B cell (primary cell): ENCODE measurements around the gene ZMYND15. TPM values are rescaled to one million over a fixed set of nuclear protein-coding genes. Genes with fewer than 3 reads are reported as not detected.

Source experiments
- ATAC-seq: fragments of 200-7000 bp; cut with Tn5 transposase; one replicate; pipeline ENCODE4 v1.10.0; 2021; ENCODE audit warnings: low read depth, mild to moderate bottlenecking, moderate number of reproducible peaks, moderate library complexity
- CTCF ChIA-PET: fragments of 350-600 bp; sonication (Branson Sonifier 250); formaldehyde crosslinking; loops from one replicate; lab custom pipeline; 2021; ENCODE audit warnings: antibody characterized with exemption, inconsistent platforms; lab: Charles Lee
- POLR2A ChIA-PET: fragments of 350-600 bp; sonication (Branson Sonifier 250); formaldehyde crosslinking; loops from one replicate; lab custom pipeline; 2021; ENCODE audit warnings: antibody characterized with exemption; lab: Charles Lee
- DNase-seq: peaks from one replicate; pipeline ENCODE4 v3.0.0; 2013
- H2AFZ ChIP-seq: 2 replicates; pipeline ENCODE4 v1.6.1; 2012; ENCODE audit warnings: mild to moderate bottlenecking, low read depth, low read length; ENCODE audit not compliant: insufficient read depth, poor library complexity, severe bottlenecking
- H3K27ac ChIP-seq, 2 donors: 1 replicate in 1 of 2; 2 replicates in 1 of 2; pipeline ENCODE4 v1.5.1; 2012 to 2013; ENCODE audit warnings: low read length in 2 of 2, mild to moderate bottlenecking in 2 of 2, moderate library complexity in 1 of 2
- H3K27me3 ChIP-seq, 4 experiments: fragments of 200-600 bp in 1 of 4; sonication (generic) in 1 of 4; replicated peaks in 1 of 4; 1 replicate in 2 of 4; 2 replicates in 2 of 4; pipeline versions ENCODE4 v1.6.1 to v1.7.0; 2013 to 2016; ENCODE audit warnings: low read length in 3 of 4, mild to moderate bottlenecking in 2 of 4, mixed read lengths in 1 of 4, moderate library complexity in 1 of 4; ENCODE audit not compliant: insufficient read depth in 4 of 4, control insufficient read depth in 3 of 4; ENCODE audit errors: control extremely low read depth in 1 of 4
- H3K36me3 ChIP-seq, 2 experiments: replicated peaks in 1 of 2; 1 replicate in 1 of 2; 2 replicates in 1 of 2; pipeline versions ENCODE4 v1.6.1 to v1.7.1; 2013; ENCODE audit warnings: low read length in 1 of 2; ENCODE audit not compliant: insufficient read depth in 2 of 2, control insufficient read depth in 1 of 2; ENCODE audit errors: control extremely low read depth in 1 of 2, extremely low read depth in 1 of 2
- H3K4me1 ChIP-seq, 2 donors: fragments of 200-600 bp in 1 of 2; sonication (generic) in 1 of 2; 1 replicate in 1 of 2; 2 replicates in 1 of 2; pipeline versions ENCODE4 v1.5.1 to v1.6.1; 2013 to 2017; ENCODE audit warnings: low read length in 2 of 2; ENCODE audit not compliant: control insufficient read depth in 2 of 2, insufficient read depth in 2 of 2
- H3K4me2 ChIP-seq: replicated peaks from 2 replicates; pipeline ENCODE3; 2012; ENCODE audit warnings: mild to moderate bottlenecking, low read depth, low read length; ENCODE audit not compliant: poor library complexity, severe bottlenecking
- H3K4me3 ChIP-seq, 5 experiments: fragments of 200-600 bp in 1 of 5; sonication (generic) in 1 of 5; 1 replicate in 3 of 5; 2 replicates in 2 of 5; pipeline versions ENCODE4 v1.5.1 to v1.7.0; 2011 to 2016; ENCODE audit warnings: low read length in 4 of 5, mild to moderate bottlenecking in 4 of 5, low read depth in 2 of 5, control low read depth in 1 of 5, moderate library complexity in 1 of 5; ENCODE audit not compliant: insufficient read depth in 1 of 5; ENCODE audit errors: control extremely low read depth in 1 of 5, extremely low read depth in 1 of 5
- H3K79me2 ChIP-seq: fragments of 200-600 bp; sonication (generic); one replicate; pipeline ENCODE4 v1.6.0; 2016; ENCODE audit warnings: low read length; ENCODE audit not compliant: control insufficient read depth, insufficient read depth
- H3K9ac ChIP-seq: fragments of 200-600 bp; sonication (generic); 2 replicates; pipeline ENCODE4 v1.6.1; 2017; ENCODE audit warnings: mild to moderate bottlenecking, low read length, moderate library complexity
- H3K9me3 ChIP-seq, 3 donors: one replicate each; pipeline versions ENCODE4 v1.6.1 to v1.7.1; 2013; ENCODE audit warnings: low read length in 2 of 3; ENCODE audit not compliant: control insufficient read depth in 2 of 3, insufficient read depth in 1 of 3; ENCODE audit errors: control extremely low read depth in 1 of 3
- H4K20me1 ChIP-seq: 2 replicates; pipeline ENCODE4 v1.6.0; 2012; ENCODE audit warnings: mild to moderate bottlenecking, low read length; ENCODE audit not compliant: insufficient read depth, control insufficient read depth, poor library complexity, severe bottlenecking
- H3K27ac Mint-ChIP-seq: one replicate; pipeline ENCODE4 v1.8.0; 2021; ENCODE audit warnings: mixed read lengths
- H3K27me3 Mint-ChIP-seq: one replicate; pipeline ENCODE4 v1.8.0; 2021; ENCODE audit warnings: mixed read lengths
- H3K4me1 Mint-ChIP-seq: one replicate; pipeline ENCODE4 v1.8.0; 2021; ENCODE audit warnings: mixed read lengths
- H3K4me3 Mint-ChIP-seq: one replicate; pipeline ENCODE4 v1.8.0; 2021; ENCODE audit warnings: mixed read lengths
- H3K9me3 Mint-ChIP-seq: one replicate; pipeline ENCODE4 v1.8.0; 2022; ENCODE audit warnings: mixed read lengths; ENCODE audit not compliant: insufficient read depth
- EZH2 ChIP-seq: IDR thresholded peaks from 2 replicates; pipeline ENCODE4 v1.6.1; 2012; ENCODE audit warnings: borderline replicate concordance, low read depth, mild to moderate bottlenecking, moderate library complexity, low read length; ENCODE audit not compliant: insufficient read depth, poor library complexity, severe bottlenecking
- WGBS: methylation state at CpG from one replicate; pipeline ENCODE4 v1.1.5; 2013; ENCODE audit warnings: missing lambda C conversion rate; ENCODE audit not compliant: insufficient coverage; 5-methylcytosine and 5-hydroxymethylcytosine counted together
- intact Hi-C: fragments of 100-400 bp; cut with micrococcal nuclease; formaldehyde crosslinking; loops from one replicate; pipeline ENCODE4 v1.10.0; 2022
- polyA plus RNA-seq: library from polyadenylated mRNA; depleted of rRNA; stranded (reverse); fragments of >200 nt; gene quantifications from 2 replicates; pipeline ENCODE4 v1.2.3, GENCODE V29; 2012
- total RNA-seq, 2 donors: library from RNA; stranded (reverse); fragments of 120-200 nt in 1 of 2; gene quantifications; 1 replicate in 1 of 2; 2 replicates in 1 of 2; pipeline versions ENCODE4 v1.2.3 to v1.2.4, GENCODE V29; 2013 to 2022
- TF ChIP-seq, protein P1 (sequence below): fragments of 200-600 bp; IDR thresholded peaks from one replicate; pipeline ENCODE4 v1.8.0; 2022; ENCODE audit warnings: antibody characterized with exemption, mild to moderate bottlenecking

ZMYND15 gene
- total and polyA plus RNA-seq, 2 donors (not counting 1 experiment from before 2014, with no cell fraction given), result 0.72 to 2.5 TPM

DNA sequence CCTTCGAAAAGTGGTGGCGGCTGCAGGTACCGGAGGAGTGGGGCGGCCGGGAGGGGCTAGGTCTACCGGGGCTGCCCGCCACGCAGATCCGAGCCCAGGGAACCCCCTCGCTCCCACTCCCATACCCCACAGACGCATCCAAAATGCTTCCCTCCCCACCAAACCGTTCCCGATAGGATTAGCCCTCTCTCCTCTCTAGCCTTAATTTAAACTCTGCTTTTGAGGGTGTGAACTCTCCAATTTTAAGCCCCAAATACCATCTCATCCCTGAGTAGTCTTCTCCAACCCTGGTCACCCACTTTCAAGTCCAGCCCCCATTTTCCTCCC, 355 bp downstream of the ZMYND15 start:
- H3K27ac Mint-ChIP-seq, result peak overlapping the region; percentile 58
- Histone ChIP-seq H3K27me3 (peaks cover 0 to 41% (median 13%) of the 10 kb centered on the region in 4 experiments), H3K4me2 (peak overlapping the region; percentile 97), H2AFZ (peak overlapping the region; percentile 77), H3K9me3 (no peaks in the 10 kb centered on the region), H4K20me1 (no peaks in the 10 kb centered on the region), H3K4me1 (peaks cover 20 to 29% of the 10 kb centered on the region in 2 donors), H3K4me3 (peak overlapping the region; percentile 35 to 82 (median 70)), H3K27ac (peak overlapping the region in 1 of 2 donors; percentile 42), H3K79me2 (peaks cover 6% of the 10 kb centered on the region), H3K36me3 (no peaks in the 10 kb centered on the region), H3K9ac (peak overlapping the region; percentile 76)
- WGBS, result 12% methylated on average over 12 of the region's 13 CpGs
- H3K9me3 Mint-ChIP-seq, result no peaks in the 10 kb centered on the region
- DNase-seq, result no peak
- ChIA-PET POLR2A (no interaction called here), CTCF (interaction anchor here (0.8 kb wide), 1 partner anchor 50 kb away, joined by 3 read pairs; no protein-coding TSS in a partner anchor)
- no peaks in the 10 kb centered on the region for H3K27me3 Mint-ChIP-seq
- peak overlapping the region; percentile 75 for H3K4me3 Mint-ChIP-seq
- no peak for ATAC-seq
- intact Hi-C loops, result no loop called here
- no peak for TF ChIP-seq EZH2
- TF ChIP-seq, protein P1, sequence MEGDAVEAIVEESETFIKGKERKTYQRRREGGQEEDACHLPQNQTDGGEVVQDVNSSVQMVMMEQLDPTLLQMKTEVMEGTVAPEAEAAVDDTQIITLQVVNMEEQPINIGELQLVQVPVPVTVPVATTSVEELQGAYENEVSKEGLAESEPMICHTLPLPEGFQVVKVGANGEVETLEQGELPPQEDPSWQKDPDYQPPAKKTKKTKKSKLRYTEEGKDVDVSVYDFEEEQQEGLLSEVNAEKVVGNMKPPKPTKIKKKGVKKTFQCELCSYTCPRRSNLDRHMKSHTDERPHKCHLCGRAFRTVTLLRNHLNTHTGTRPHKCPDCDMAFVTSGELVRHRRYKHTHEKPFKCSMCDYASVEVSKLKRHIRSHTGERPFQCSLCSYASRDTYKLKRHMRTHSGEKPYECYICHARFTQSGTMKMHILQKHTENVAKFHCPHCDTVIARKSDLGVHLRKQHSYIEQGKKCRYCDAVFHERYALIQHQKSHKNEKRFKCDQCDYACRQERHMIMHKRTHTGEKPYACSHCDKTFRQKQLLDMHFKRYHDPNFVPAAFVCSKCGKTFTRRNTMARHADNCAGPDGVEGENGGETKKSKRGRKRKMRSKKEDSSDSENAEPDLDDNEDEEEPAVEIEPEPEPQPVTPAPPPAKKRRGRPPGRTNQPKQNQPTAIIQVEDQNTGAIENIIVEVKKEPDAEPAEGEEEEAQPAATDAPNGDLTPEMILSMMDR, result no peak
- peaks cover 29% of the 10 kb centered on the region for H3K4me1 Mint-ChIP-seq

DNA sequence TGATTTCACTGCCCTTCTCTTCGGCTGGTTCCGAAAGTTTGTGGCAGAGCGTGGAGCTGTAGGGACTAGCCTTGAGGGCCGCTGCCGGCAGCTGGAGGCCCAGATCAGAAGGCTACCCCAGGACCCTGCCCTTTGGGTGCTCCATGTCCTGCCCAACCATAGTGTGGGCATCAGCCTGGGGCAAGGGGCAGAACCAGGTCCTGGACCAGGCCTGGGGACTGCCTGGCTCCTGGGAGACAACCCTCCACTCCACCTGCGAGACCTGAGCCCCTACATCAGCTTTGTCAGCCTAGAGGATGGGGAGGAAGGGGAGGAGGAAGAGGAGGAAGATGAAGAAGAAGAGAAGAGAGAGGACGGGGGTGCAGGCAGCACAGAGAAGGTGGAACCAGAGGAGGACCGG, 951 bp downstream of the ZMYND15 start:
- H3K4me2 ChIP-seq, result peak overlapping the region; percentile 97
- POLR2A ChIA-PET, result no interaction called here
- intact Hi-C loops, result no loop called here

More for the DNA sequence above, 951 bp downstream of the ZMYND15 start:
- H3K27ac ChIP-seq, result no peak overlapping the region
- peaks cover 4% of the 10 kb centered on the region for H3K27me3 Mint-ChIP-seq
- H3K79me2 ChIP-seq, result peaks cover 2% of the 10 kb centered on the region
- ATAC-seq, result no peak
- peaks cover 26 to 30% of the 10 kb centered on the region in 2 donors for H3K4me1 ChIP-seq
- TF ChIP-seq EZH2, result no peak
- TF ChIP-seq, protein P1, result no peak
- H2AFZ ChIP-seq, result no peak overlapping the region
- no peaks in the 10 kb centered on the region for H3K9me3 Mint-ChIP-seq
- peak overlapping the region in 1 of 5 experiments; percentile 82 for H3K4me3 ChIP-seq
- H3K9ac ChIP-seq, result peak overlapping the region; percentile 76
- H3K4me1 Mint-ChIP-seq, result peaks cover 26% of the 10 kb centered on the region
- no peaks in the 10 kb centered on the region for H3K9me3 ChIP-seq
- H3K27me3 ChIP-seq, result peaks cover 0 to 47% (median 18%) of the 10 kb centered on the region in 4 experiments
- H3K4me3 Mint-ChIP-seq, result peak overlapping the region; percentile 75
- WGBS, result 94% methylated on average over 6 of the region's 8 CpGs
- CTCF ChIA-PET, result interaction anchor here (0.9 kb wide), 1 partner anchor 49 kb away, joined by 3 read pairs; no protein-coding TSS in a partner anchor
- no peak for DNase-seq
- no peaks in the 10 kb centered on the region for H3K36me3 ChIP-seq
- H4K20me1 ChIP-seq, result no peaks in the 10 kb centered on the region
- H3K27ac Mint-ChIP-seq, result peak overlapping the region; percentile 58
